Testis (tissue), 3 donors: ENCODE measurements around the gene BOD1L2. TPM values are rescaled to one million over a fixed set of nuclear protein-coding genes. Genes with fewer than 3 reads are reported as not detected.

ENCODE experiments used
- DNase-seq: peaks from one replicate; pipeline ENCODE4 v3.0.0-alpha.2; 2019
- H3K27ac ChIP-seq, 2 donors: fragments of 200-600 bp; sonication (generic); one replicate each; pipeline ENCODE4 v1.5.1; 2019
- H3K27me3 ChIP-seq: fragments of 200-600 bp; sonication (generic); one replicate; pipeline ENCODE4 v1.5.1; 2019
- H3K36me3 ChIP-seq: fragments of 200-600 bp; sonication (generic); one replicate; pipeline ENCODE4 v1.5.1; 2017; ENCODE audit warnings: low read depth; ENCODE audit errors: missing control alignments
- H3K4me1 ChIP-seq: fragments of 200-600 bp; sonication (generic); one replicate; pipeline ENCODE4 v1.5.1; 2019
- H3K4me3 ChIP-seq, 2 donors: fragments of 200-600 bp; sonication (generic); one replicate each; pipeline ENCODE4 v1.5.1; 2017 to 2019
- H3K9me3 ChIP-seq: fragments of 200-600 bp; sonication (generic); one replicate; pipeline ENCODE4 v1.5.1; 2017
- POLR2A ChIP-seq: fragments of 450-650 bp; IDR thresholded peaks from one replicate; pipeline ENCODE4 v1.6.1; 2017; ENCODE audit warnings: antibody characterized with exemption, mild to moderate bottlenecking, moderate library complexity
- WGBS, 2 donors: methylation state at CpG; one replicate each; pipeline ENCODE4 v1.1.5; 2018; 5-methylcytosine and 5-hydroxymethylcytosine counted together
- intact Hi-C: fragments of 100-400 bp; cut with DNase I; formaldehyde crosslinking; loops from one replicate; pipeline ENCODE4 v1.15.1; 2023; ENCODE audit warnings: low total_unique reads
- polyA plus RNA-seq: library from polyadenylated mRNA; stranded (reverse); fragments of 350-450 nt; fragmentation: Illumina TruSeq; extraction: RNeasy Lipid Tissue Mini Kit (QIAGEN cat#74804); gene quantifications from one replicate; pipeline ENCODE4 v1.2.3, GENCODE V29; 2014; ENCODE audit warnings: low read depth, low replicate concordance; ENCODE audit not compliant: insufficient read depth
- total RNA-seq, 2 donors: library from RNA; depleted of rRNA; stranded (reverse); fragments of >200 nt; gene quantifications; one replicate each; pipeline ENCODE4 v1.2.3, GENCODE V29; 2016
- TF ChIP-seq, protein P1 (sequence below), 3 experiments: fragments of 450-650 bp in 2 of 3; fragments of 200-600 bp in 1 of 3; sonication (generic) in 1 of 3; IDR thresholded peaks; one replicate each; pipeline ENCODE4 v1.5.1; 2016 to 2019; ENCODE audit warnings: antibody characterized with exemption in 3 of 3, mild to moderate bottlenecking in 2 of 3, moderate library complexity in 1 of 3

The BOD1L2 gene
- total and polyA plus RNA-seq, 3 donors from 2014 or later, result 130 to 580 (median 366) TPM

DNA sequence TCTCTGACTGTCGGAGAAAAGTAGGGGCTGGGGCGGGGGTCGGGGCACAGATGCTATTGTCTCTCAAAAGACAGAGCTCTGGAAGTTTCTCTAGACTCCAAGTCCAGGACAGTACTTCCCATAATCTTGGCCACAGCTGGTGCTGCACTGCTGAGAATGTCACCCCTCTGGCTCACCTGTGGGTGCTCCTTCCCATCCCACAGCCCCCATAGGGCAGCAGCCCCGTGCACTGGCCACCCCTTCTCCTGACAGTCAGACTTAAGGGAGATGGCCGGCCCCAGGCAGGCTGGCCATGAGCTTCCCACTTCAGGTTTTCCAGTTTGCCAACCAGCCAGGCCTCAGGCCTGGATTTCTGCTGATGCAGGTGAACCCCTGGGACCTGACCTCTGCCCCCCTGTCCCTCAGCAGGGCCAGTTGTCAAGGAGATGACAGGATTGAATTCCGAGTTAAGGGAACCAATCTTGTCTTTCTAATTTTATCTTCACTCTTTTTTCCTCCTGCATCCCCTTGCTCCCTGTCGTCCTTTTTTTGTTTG, 30.2 kb upstream of the BOD1L2 start:
- Histone ChIP-seq H3K36me3 (no peaks in the 10 kb centered on the region), H3K4me3 (no peak overlapping the region), H3K4me1 (no peaks in the 10 kb centered on the region), H3K27ac (no peak overlapping the region), H3K9me3 (no peaks in the 10 kb centered on the region), H3K27me3 (no peaks in the 10 kb centered on the region)
- intact Hi-C loops, result no loop called here
- no peak for TF ChIP-seq POLR2A
- TF ChIP-seq, protein P1, sequence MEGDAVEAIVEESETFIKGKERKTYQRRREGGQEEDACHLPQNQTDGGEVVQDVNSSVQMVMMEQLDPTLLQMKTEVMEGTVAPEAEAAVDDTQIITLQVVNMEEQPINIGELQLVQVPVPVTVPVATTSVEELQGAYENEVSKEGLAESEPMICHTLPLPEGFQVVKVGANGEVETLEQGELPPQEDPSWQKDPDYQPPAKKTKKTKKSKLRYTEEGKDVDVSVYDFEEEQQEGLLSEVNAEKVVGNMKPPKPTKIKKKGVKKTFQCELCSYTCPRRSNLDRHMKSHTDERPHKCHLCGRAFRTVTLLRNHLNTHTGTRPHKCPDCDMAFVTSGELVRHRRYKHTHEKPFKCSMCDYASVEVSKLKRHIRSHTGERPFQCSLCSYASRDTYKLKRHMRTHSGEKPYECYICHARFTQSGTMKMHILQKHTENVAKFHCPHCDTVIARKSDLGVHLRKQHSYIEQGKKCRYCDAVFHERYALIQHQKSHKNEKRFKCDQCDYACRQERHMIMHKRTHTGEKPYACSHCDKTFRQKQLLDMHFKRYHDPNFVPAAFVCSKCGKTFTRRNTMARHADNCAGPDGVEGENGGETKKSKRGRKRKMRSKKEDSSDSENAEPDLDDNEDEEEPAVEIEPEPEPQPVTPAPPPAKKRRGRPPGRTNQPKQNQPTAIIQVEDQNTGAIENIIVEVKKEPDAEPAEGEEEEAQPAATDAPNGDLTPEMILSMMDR (IDR thresholded peaks at IDR 0.05), result no peak
- 63 to 69% methylated on average over 7 of the region's 7 CpGs for WGBS, 2 donors
- DNase-seq, result no peak

DNA sequence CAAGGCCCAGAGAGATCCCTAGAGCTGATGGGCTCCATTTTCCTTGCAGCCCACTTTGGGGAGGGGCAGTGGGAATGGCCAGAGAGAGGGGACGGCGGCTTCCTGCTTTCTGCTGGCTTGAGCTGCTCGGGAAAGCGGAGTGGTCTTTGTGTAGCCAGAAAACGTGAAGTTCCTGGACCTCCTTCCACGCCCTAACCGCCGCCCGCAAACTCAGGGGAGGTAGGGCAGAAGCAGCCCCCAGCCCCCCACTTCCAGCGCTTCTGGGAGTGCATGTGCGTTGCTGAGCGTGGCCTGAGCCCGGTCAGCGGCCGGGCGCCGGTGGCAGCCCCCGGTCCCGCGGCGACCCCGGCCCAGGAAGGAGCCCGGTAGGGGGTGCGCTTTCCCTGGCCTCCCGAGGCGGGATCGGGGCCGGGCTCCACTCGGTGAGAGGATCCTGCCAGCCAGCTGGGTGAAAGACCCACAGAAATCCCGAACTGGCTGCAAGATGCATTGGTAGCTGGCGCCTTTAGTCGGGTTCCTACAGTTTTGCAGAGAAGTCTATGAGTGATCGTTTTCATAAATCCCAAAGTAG, 25.3 kb upstream of the BOD1L2 start:
- H3K27me3 ChIP-seq, result no peaks in the 10 kb centered on the region
- no peaks in the 10 kb centered on the region for H3K4me1 ChIP-seq
- TF ChIP-seq, protein P1 (IDR thresholded peaks at IDR 0.05), result no peak
- TF ChIP-seq POLR2A, result no peak
- no peaks in the 10 kb centered on the region for H3K36me3 ChIP-seq
- intact Hi-C loops, result no loop called here
- peak overlapping the region in 1 of 2 donors; percentile 38 for H3K4me3 ChIP-seq
- no peak for DNase-seq
- no peaks in the 10 kb centered on the region for H3K9me3 ChIP-seq
- 3 to 10% methylated on average over 10 to 33 of the region's 33 CpGs for WGBS, 2 donors
- no peak overlapping the region for H3K27ac ChIP-seq

DNA sequence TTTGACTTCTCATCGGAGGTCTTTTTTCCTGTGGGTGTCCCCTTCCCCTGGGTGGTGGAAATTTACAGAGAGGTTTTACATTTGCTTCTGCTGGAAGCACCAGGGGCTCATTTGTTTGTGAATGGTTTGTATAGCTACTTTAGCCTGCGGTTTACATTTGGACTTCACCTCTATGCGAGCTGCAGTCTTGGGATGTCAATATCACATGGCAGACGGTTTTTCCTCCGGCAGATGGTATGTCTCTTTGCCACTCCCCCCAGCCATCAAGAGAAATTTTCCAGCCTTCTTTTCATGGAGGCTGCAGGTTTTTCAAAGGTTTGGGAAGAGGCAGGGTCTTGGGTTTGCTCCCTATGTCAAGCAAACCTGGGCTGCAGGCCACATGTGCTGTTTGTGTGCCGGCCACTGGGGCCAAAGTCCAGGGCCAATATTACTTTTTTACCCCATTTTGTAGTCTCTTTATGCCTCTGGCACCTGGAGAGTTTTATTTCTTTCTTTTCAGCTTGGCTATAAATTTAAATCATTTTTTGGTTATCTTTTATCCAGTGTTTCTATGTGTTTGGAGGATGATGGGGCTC, 23.9 kb upstream of the BOD1L2 start:
- DNase-seq, result no peak
- Histone ChIP-seq H3K27me3 (no peaks in the 10 kb centered on the region), H3K4me1 (no peaks in the 10 kb centered on the region), H3K9me3 (no peaks in the 10 kb centered on the region), H3K4me3 (no peak overlapping the region), H3K36me3 (no peaks in the 10 kb centered on the region), H3K27ac (no peak overlapping the region)
- TF ChIP-seq POLR2A, result no peak
- TF ChIP-seq, protein P1 (IDR thresholded peaks at IDR 0.05), result no peak
- intact Hi-C loops, result no loop called here
- 25 to 28% methylated on average over 6 of the region's 6 CpGs for WGBS, 2 donors

DNA sequence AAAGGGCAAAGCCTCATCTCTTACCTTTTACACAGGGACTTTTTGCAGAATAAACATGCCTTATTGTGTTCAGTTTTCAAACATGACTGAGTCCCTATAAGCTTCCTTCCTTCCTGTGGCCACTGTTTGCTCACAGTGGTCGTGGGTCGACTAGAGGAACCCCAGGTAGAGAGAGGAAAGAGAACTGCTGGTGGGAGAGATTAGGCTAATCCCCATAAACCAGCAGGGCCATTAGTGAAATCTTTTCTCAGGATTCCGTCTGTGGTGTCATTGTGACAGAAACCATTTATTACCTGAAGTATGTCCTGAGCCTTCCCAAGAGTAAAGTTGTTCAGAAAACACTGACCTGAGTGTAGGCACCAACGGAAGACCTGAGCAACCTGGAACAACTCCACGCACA, 21.3 kb upstream of the BOD1L2 start:
- WGBS, 2 donors, result 67 to 72% methylated on average over 5 of the region's 5 CpGs
- Histone ChIP-seq H3K27me3 (no peaks in the 10 kb centered on the region), H3K36me3 (no peaks in the 10 kb centered on the region), H3K27ac (no peak overlapping the region), H3K4me3 (no peak overlapping the region), H3K9me3 (no peaks in the 10 kb centered on the region), H3K4me1 (no peaks in the 10 kb centered on the region)
- no peak for TF ChIP-seq POLR2A
- TF ChIP-seq, protein P1 (IDR thresholded peaks at IDR 0.05), result no peak
- no peak for DNase-seq
- intact Hi-C loops, result no loop called here
